ENCODE data around the gene CYTH4.

DNA sequence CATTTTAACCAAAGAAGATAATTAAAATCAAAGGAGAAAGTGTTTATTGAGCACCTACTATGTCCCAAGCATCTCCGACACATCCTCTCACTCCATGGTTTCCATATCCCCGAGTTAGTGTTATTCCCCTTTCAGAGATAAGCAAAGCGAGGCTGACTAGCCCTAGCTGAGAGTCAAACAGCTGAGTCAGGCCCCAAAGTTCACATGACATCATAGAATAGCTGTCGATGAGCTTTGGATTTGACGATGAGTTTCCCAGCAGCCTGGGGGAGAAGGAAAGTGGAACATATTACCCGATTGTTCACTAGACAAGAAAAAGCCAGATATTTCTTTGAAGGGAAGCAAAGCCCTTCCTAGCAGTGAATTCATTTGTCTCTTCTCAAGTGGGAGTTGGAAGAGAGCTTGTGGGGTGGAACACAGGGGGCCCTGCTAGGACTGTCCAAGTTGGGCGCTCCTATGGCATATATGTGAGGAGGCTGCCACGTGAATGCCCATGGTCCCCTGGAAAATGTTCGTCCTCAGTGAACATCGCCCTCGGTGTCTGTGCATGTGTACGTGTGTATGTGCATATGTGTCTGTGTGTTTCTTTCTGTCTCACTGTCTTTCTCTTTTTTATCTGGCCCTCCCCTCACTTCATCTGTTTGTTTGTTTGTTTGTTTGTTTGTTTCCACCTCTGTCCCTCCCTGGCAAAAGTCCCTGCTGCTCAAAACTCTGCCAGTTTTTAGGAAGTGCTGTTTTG lies 493 bp upstream of the CYTH4 start:
- no peak for TF ChIP-seq CTCF (IDR thresholded peaks at IDR 0.05)
- no peak for TF ChIP-seq ZFX (IDR thresholded peaks at IDR 0.05; ENCODE audit: borderline replicate concordance)

All from 22Rv1 (cell line).